Measurements from ENCODE around the gene CDK14.

GRCh38 chr7:90564455-90564854, 31.7 kb upstream of the CDK14 start:
- TF ChIP-seq CTCF (IDR thresholded peaks at IDR 0.05) (no peak), POLR2A (IDR thresholded peaks at IDR 0.05) (no peak)
